Keratinocyte (primary cell): ENCODE results near the gene RAN. TPM values are rescaled to one million over a fixed set of nuclear protein-coding genes. Genes with fewer than 3 reads are reported as not detected.

Experiments used
- DNase-seq: peaks from one replicate; pipeline ENCODE4 v3.0.0-alpha.2; 2011; ENCODE audit warnings: low read depth, missing footprints, low spot score
- FAIRE-seq: peaks from 2 replicates; lab custom pipeline; 2011; peaks lifted over from hg19 to GRCh38; lab: Jason Lieb, UNC
- H2AFZ ChIP-seq: 2 replicates; pipeline ENCODE4 v1.6.0; 2012; ENCODE audit warnings: low read length, control low read depth, inconsistent platforms; ENCODE audit not compliant: control insufficient read depth
- H3K27ac ChIP-seq: 2 replicates; pipeline ENCODE4 v1.5.1; 2011; ENCODE audit warnings: low read length; ENCODE audit not compliant: control insufficient read depth, insufficient read depth
- H3K27me3 ChIP-seq: 3 replicates; pipeline ENCODE4 v1.6.0; 2011; ENCODE audit warnings: low read length; ENCODE audit not compliant: control insufficient read depth, insufficient read depth; ENCODE audit errors: extremely low read depth
- H3K36me3 ChIP-seq, 2 experiments: 2 replicates in 1 of 2; 3 replicates in 1 of 2; pipeline ENCODE4 v1.5.1; 2011; ENCODE audit warnings: low read length in 2 of 2, mild to moderate bottlenecking in 1 of 2; ENCODE audit not compliant: control insufficient read depth in 2 of 2, insufficient read depth in 2 of 2; ENCODE audit errors: extremely low read depth in 1 of 2
- H3K4me1 ChIP-seq: 3 replicates; pipeline ENCODE4 v1.5.1; 2011; ENCODE audit warnings: low read length; ENCODE audit not compliant: control insufficient read depth, insufficient read depth; ENCODE audit errors: extremely low read depth
- H3K4me2 ChIP-seq: 3 replicates; pipeline ENCODE4 v1.6.0; 2011; ENCODE audit warnings: low read depth, low read length; ENCODE audit not compliant: control insufficient read depth, insufficient read depth; ENCODE audit errors: extremely low read depth
- H3K4me3 ChIP-seq, 3 experiments: fragments of 200-600 bp in 1 of 3; sonication (generic) in 1 of 3; 2 replicates in 2 of 3; 3 replicates in 1 of 3; pipeline ENCODE4 v1.5.1; 2011 to 2016; ENCODE audit warnings: low read length in 3 of 3, mild to moderate bottlenecking in 3 of 3, control low read depth in 2 of 3, inconsistent platforms in 1 of 3, low read depth in 1 of 3, mixed read lengths in 1 of 3, mixed run types in 1 of 3, moderate library complexity in 1 of 3; ENCODE audit not compliant: control insufficient read depth in 2 of 3, insufficient read depth in 2 of 3; ENCODE audit errors: extremely low read depth in 1 of 3
- H3K79me2 ChIP-seq: 2 replicates; pipeline ENCODE4 v1.6.0; 2012; ENCODE audit warnings: low read length; ENCODE audit not compliant: control insufficient read depth, insufficient read depth
- H3K9ac ChIP-seq: 3 replicates; pipeline ENCODE4 v1.6.0; 2011; ENCODE audit warnings: low read length; ENCODE audit not compliant: control insufficient read depth, insufficient read depth; ENCODE audit errors: extremely low read depth
- H3K9me1 ChIP-seq: 3 replicates; pipeline ENCODE4 v1.6.0; 2011; ENCODE audit warnings: low read length; ENCODE audit not compliant: control insufficient read depth, insufficient read depth; ENCODE audit errors: extremely low read depth
- H3K9me3 ChIP-seq: 2 replicates; pipeline ENCODE4 v1.5.1; 2012; ENCODE audit warnings: low read depth, low read length; ENCODE audit not compliant: control insufficient read depth
- H4K20me1 ChIP-seq: 3 replicates; pipeline ENCODE4 v1.6.0; 2011; ENCODE audit warnings: low read length; ENCODE audit not compliant: control insufficient read depth, insufficient read depth; ENCODE audit errors: extremely low read depth
- CTCF ChIP-seq, 3 experiments: IDR thresholded peaks in 1 of 3; conservative IDR thresholded peaks in 1 of 3; optimal IDR thresholded peaks in 1 of 3; 2 replicates in 2 of 3; 3 replicates in 1 of 3; pipeline versions ENCODE3 to v1.5.1; 2011; ENCODE audit warnings: low read length in 3 of 3, mild to moderate bottlenecking in 3 of 3, moderate library complexity in 2 of 3, control low read depth in 1 of 3, inconsistent platforms in 1 of 3; ENCODE audit not compliant: insufficient read depth in 2 of 3; ENCODE audit errors: extremely low read depth in 1 of 3
- EZH2 ChIP-seq: IDR thresholded peaks from one replicate; pipeline ENCODE4 v1.6.1; 2012; ENCODE audit warnings: inconsistent platforms, mild to moderate bottlenecking, low read length, moderate library complexity
- dilution Hi-C: fragments of 300-500 bp; cut with MboI; formaldehyde crosslinking; loops from one replicate; pipeline ENCODE4 v1.7.0; 2020; ENCODE audit warnings: low sequenced_read_pairs; ENCODE audit not compliant: extremely low pct_ligation_motif_present
- polyA plus RNA-seq, 5 experiments: library from polyadenylated mRNA; depleted of rRNA in 3 of 5; stranded (reverse) in 3 of 5; stranded (forward) in 1 of 5; unstranded in 1 of 5; fragments of >200 nt; gene quantifications; 1 replicate in 1 of 5; 2 replicates in 3 of 5; 3 replicates in 1 of 5; pipeline versions ENCODE4 v1.2.1 to v1.2.3, GENCODE V29; 2011 to 2012; ENCODE audit warnings: missing spikeins in 2 of 5, low read depth in 1 of 5, low replicate concordance in 1 of 5

Gene RAN
- polyA plus RNA-seq, 1 donor (not counting 4 experiments of a cell fraction or from before 2014, with no cell fraction given): 2,211 TPM

DNA sequence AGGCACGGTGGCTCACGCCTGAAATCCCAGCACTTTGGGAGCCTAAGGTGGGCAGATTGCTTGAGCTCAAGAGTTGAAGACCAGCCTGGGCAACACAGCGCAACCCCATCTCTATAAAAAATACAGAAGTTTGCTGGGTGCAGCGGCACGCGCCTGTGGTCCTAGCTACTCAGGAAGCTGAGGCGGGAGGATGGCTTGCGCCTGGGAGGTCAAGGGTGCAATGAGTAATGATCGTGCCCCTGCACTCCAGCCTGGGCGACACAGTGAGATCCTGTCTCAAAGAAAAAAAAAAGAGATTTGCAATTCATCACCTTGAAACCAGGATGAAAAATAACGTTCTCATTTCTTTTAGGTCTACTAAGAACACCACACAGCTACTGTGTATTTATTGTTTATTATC, 36.9 kb upstream of the RAN start:
- no peak for DNase-seq
- H3K4me1 ChIP-seq: peaks cover 15% of the 10 kb centered on the region
- H3K27ac ChIP-seq: no peak overlapping the region
- peaks cover 1 to 2% of the 10 kb centered on the region in 2 experiments for H3K36me3 ChIP-seq
- no peak overlapping the region for H2AFZ ChIP-seq
- no peak overlapping the region for H3K9ac ChIP-seq
- H3K79me2 ChIP-seq: peaks cover 68% of the 10 kb centered on the region
- dilution Hi-C loops: no loop called here
- FAIRE-seq: no peak
- H3K9me3 ChIP-seq: no peaks in the 10 kb centered on the region
- H3K27me3 ChIP-seq: no peaks in the 10 kb centered on the region
- H3K4me2 ChIP-seq: no peak overlapping the region
- no peaks in the 10 kb centered on the region for H3K9me1 ChIP-seq
- no peaks in the 10 kb centered on the region for H4K20me1 ChIP-seq
- no peak for TF ChIP-seq CTCF (optimal IDR thresholded peaks at IDR 0.05 in 1 of 3, IDR thresholded peaks at IDR 0.05 in 1 of 3, conservative IDR thresholded peaks at IDR 0.05 in 1 of 3; ENCODE audit: extremely low read depth in 1 of 3, insufficient read depth in 2 of 3, low read length in 3 of 3)
- TF ChIP-seq EZH2: no peak
- H3K4me3 ChIP-seq: no peak overlapping the region

DNA sequence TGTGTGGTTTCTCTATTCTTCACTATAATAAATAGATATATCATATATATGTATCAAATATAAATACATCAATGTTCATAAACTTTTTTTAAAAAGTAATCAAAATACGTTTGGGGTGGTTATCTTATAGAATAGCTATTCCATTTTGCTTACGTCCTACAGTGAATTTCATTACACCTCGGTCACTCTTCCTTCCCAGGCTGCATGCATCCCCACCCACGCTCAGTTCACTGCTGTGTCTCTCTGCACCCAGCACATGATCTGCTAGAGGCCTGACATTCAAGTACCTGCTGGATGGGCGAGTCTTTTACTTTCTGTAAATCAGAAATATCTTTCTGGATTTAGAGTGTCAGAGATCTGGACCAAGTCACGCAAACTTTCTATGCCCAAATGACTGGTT, 36.4 kb upstream of the RAN start:
- Histone ChIP-seq H3K36me3 (peaks cover 1 to 2% of the 10 kb centered on the region in 2 experiments), H3K9me1 (no peaks in the 10 kb centered on the region), H3K4me3 (no peak overlapping the region), H3K4me1 (peaks cover 15% of the 10 kb centered on the region), H2AFZ (no peak overlapping the region), H3K4me2 (no peak overlapping the region), H3K79me2 (peaks cover 65% of the 10 kb centered on the region), H3K9ac (no peak overlapping the region), H4K20me1 (no peaks in the 10 kb centered on the region), H3K27me3 (no peaks in the 10 kb centered on the region), H3K27ac (no peak overlapping the region), H3K9me3 (no peaks in the 10 kb centered on the region)
- no peak for DNase-seq
- no peak for FAIRE-seq
- TF ChIP-seq CTCF (optimal IDR thresholded peaks at IDR 0.05 in 1 of 3, IDR thresholded peaks at IDR 0.05 in 1 of 3, conservative IDR thresholded peaks at IDR 0.05 in 1 of 3; ENCODE audit: extremely low read depth in 1 of 3, insufficient read depth in 2 of 3, low read length in 3 of 3) (no peak), EZH2 (no peak)
- dilution Hi-C loops: no loop called here
